Measurements from ENCODE around the gene HSPA12B. TPM values are rescaled to one million over a fixed set of nuclear protein-coding genes. Genes with fewer than 3 reads are reported as not detected.

Gene HSPA12B
- total and polyA plus RNA-seq, 2 of the 4 experiments (the other 2 are of a cell fraction) = not detected

GRCh38 chr20:3781153-3781910, 48.8 kb downstream of the HSPA12B start, which contains the start of gene SPEF1:
Gene SPEF1 (minus strand): TSS chr20:3781448. CDS start chr20:3781287, 161 bp downstream.
- ATAC-seq (ENCODE audit: low read depth) = peak; percentile 75
- Histone ChIP-seq H3K4me1 (ENCODE audit: control insufficient read depth, insufficient read depth, low read length) (peaks cover 18% of the 10 kb centered on the region), H3K14ac (replicated peaks; ENCODE audit: low read depth, low read length) (no peak within 1 kb of the TSS), H3K9me1 (ENCODE audit: insufficient read depth, low read length) (peaks cover 20% of the 10 kb centered on the region), H4K8ac (ENCODE audit: low read depth in 2 of 2, low read length in 2 of 2) (no peak within 1 kb of the TSS), H3K18ac (ENCODE audit: low read depth, low read length) (no peak within 1 kb of the TSS), H4K91ac (ENCODE audit: insufficient read depth, low read depth, low read length) (no peak within 1 kb of the TSS), H3K27ac (ENCODE audit: insufficient read depth, low read length) (no peak within 1 kb of the TSS), H3K9me3 (ENCODE audit: control insufficient read depth, insufficient read depth, low read length) (no peaks in the 10 kb centered on the region), H3K56ac (ENCODE audit: extremely low read depth, insufficient read depth, low read length) (no peak within 1 kb of the TSS), H3K4me2 (ENCODE audit: low read depth, low read length) (peak within 1 kb of the TSS; percentile 80), H4K20me1 (ENCODE audit: insufficient read depth, low read length) (peaks cover 50% of the 10 kb centered on the region), H2AK9ac (replicated peaks; ENCODE audit: low read depth, low read length, poor library complexity) (peak within 1 kb of the TSS; percentile 1), H2BK120ac (ENCODE audit: low read depth, low read length) (no peak within 1 kb of the TSS), H3K4ac (ENCODE audit: low read depth, low read length) (no peak within 1 kb of the TSS), H2AFZ (replicated peaks; ENCODE audit: low read length, poor library complexity) (peak within 1 kb of the TSS; percentile 53), H3K23ac (ENCODE audit: low read depth, low read length) (no peak within 1 kb of the TSS), H3K9ac (ENCODE audit: low read depth, low read length) (no peak within 1 kb of the TSS), H2BK5ac (ENCODE audit: low read depth, low read length, poor library complexity, severe bottlenecking) (no peak within 1 kb of the TSS), H2BK20ac (ENCODE audit: low read depth, low read length) (no peak within 1 kb of the TSS), H3K36me3 (ENCODE audit: control insufficient read depth, insufficient read depth, low read length) (peaks cover 11% of the 10 kb centered on the region), H3K4me3 (ENCODE audit: insufficient read depth, low read depth, low read length) (peak within 1 kb of the TSS; percentile 25), H2BK15ac (ENCODE audit: low read depth, low read length) (no peak within 1 kb of the TSS), H3K27me3 (ENCODE audit: control insufficient read depth, insufficient read depth, low read length) (peaks cover 9% of the 10 kb centered on the region; the same call in 1 of the 2 replicates), H4K5ac (ENCODE audit: low read depth, low read length) (no peak within 1 kb of the TSS), H3K79me1 (ENCODE audit: low read depth in 1 of 2, low read length in 2 of 2) (peaks cover 7 to 40% of the 10 kb centered on the region in 2 experiments; a peak in 3 of 4 replicates), H2AK5ac (ENCODE audit: low read depth, low read length) (0 out of 2 replicates have a peak within 1 kb of the TSS, but pooled peaks have one; percentile 7)
- intact Hi-C loops (cut with micrococcal nuclease) (loop anchor here (1.0 kb wide), 2 partner anchors 65 to 105 kb away; no protein-coding TSS in a partner anchor), dilution Hi-C loops (cut with HindIII; ENCODE audit: low sequenced_read_pairs, unreplicated experiment) (no loop called here), in situ Hi-C loops (cut with MboI; ENCODE audit: low sequenced_read_pairs) (loop anchor here (10.0 kb wide), 1 partner anchor 303 kb away; no protein-coding TSS in a partner anchor)
- ChIA-PET POLR2A (ENCODE audit: unreplicated experiment) (no interaction called here), CTCF (interaction anchor here (0.7 to 1.2 kb wide), 6 partner anchors 11 to 94 kb away, joined by 3 to 5 read pairs (median 4); partner anchors contain the start of gene ADISSP)
- no TSS peak for BruUV-seq (replicated peaks)
- 9% methylated on average over 7 of the region's 28 CpGs; no CpG with 5 or more reads in 1 of the 2 experiments for WGBS, 2 experiments (ENCODE audit: extremely low coverage in 2 of 2, insufficient read length in 1 of 2)
- DNase-seq = peak; percentile 92
- no peak for TF ChIP-seq MAFK (IDR thresholded peaks at IDR 0.05; ENCODE audit: low read depth, low read length)
- no peak for TF ChIP-seq FOS (IDR thresholded peaks at IDR 0.05; ENCODE audit: low read depth, low read length)
- TF ChIP-seq RFX5 (IDR thresholded peaks at IDR 0.05; ENCODE audit: low read depth, low read length) = no peak
- TF ChIP-seq SMC3 (IDR thresholded peaks at IDR 0.05; ENCODE audit: low read depth, low read length) = peak; percentile 56; the same call in 1 of the 2 replicates
- TF ChIP-seq NFE2L2 (IDR thresholded peaks at IDR 0.05; ENCODE audit: low read depth, low read length) = no peak
- TF ChIP-seq MAZ (IDR thresholded peaks at IDR 0.05; ENCODE audit: borderline replicate concordance, low read depth, low read length) = no peak
- no peak for TF ChIP-seq ELK1 (IDR thresholded peaks at IDR 0.05; ENCODE audit: borderline replicate concordance, low read depth, low read length)
- no peak for TF ChIP-seq RCOR1 (IDR thresholded peaks at IDR 0.05; ENCODE audit: insufficient replicate concordance, low read length)
- TF ChIP-seq CHD1 (IDR thresholded peaks at IDR 0.05; ENCODE audit: low read depth, low read length) = no peak
- TF ChIP-seq BHLHE40 (IDR thresholded peaks at IDR 0.05; ENCODE audit: low read depth, low read length) = no peak
- peak; percentile 54 for TF ChIP-seq CTCF (conservative IDR thresholded peaks at IDR 0.05; ENCODE audit: low read depth, low read length)
- peak; percentile 73 for TF ChIP-seq MXI1 (IDR thresholded peaks at IDR 0.05; ENCODE audit: borderline replicate concordance, low read depth, low read length)
- no peak for TF ChIP-seq CEBPB (IDR thresholded peaks at IDR 0.05; ENCODE audit: low read depth, low read length)
- TF ChIP-seq RAD21 (IDR thresholded peaks at IDR 0.05; ENCODE audit: low read length) = peak; percentile 58

Data from IMR-90 (cell line).